ENCODE data around the gene ROBO2.

The ROBO2 gene

DNA sequence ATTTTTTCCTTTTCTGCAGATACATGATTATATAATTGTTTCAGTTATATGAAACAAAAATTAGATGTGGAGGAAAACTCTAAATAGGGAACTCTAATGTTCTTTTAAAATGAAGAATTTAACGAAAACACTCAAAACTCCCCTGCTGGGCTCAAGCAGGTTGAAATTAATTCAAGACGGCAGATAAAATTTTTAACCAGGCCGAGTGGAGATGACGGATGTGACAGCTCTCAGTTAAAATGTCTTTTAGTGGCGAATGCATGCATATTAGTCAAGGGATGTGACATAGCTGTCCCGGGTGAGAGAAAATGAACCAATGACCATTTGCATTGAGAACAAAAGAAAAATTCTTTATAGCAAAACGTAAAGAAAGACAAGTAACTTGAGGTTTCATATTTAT, 110.1 kb downstream of the ROBO2 start:
- Histone ChIP-seq H3K27ac (ENCODE audit: low read depth, low read length, severe bottlenecking) (no peak overlapping the region), H3K4me1 (ENCODE audit: control insufficient read depth, insufficient read depth, low read length, poor library complexity, severe bottlenecking) (no peaks in the 10 kb centered on the region), H3K9me3 (ENCODE audit: control insufficient read depth, low read length) (no peaks in the 10 kb centered on the region), H3K36me3 (ENCODE audit: control insufficient read depth, insufficient read depth, low read length) (no peaks in the 10 kb centered on the region), H3K4me3 (ENCODE audit: extremely low read depth, insufficient read depth, low read length, poor library complexity, severe bottlenecking) (no peak overlapping the region)
- WGBS, 2 experiments (ENCODE audit: insufficient coverage in 2 of 2): 62 to 84% methylated on average over 5 of the region's 7 CpGs

- Histone ChIP-seq H3K36me3 (ENCODE audit: control insufficient read depth, insufficient read depth, low read length) (no peaks in the 10 kb centered on the region), H3K4me1 (ENCODE audit: control insufficient read depth, insufficient read depth, low read length, poor library complexity, severe bottlenecking) (no peaks in the 10 kb centered on the region), H3K27ac (ENCODE audit: low read depth, low read length, severe bottlenecking) (no peak overlapping the region)
Measured at GRCh38 chr3:77150759-77151158, 110.9 kb downstream of the ROBO2 start.

DNA sequence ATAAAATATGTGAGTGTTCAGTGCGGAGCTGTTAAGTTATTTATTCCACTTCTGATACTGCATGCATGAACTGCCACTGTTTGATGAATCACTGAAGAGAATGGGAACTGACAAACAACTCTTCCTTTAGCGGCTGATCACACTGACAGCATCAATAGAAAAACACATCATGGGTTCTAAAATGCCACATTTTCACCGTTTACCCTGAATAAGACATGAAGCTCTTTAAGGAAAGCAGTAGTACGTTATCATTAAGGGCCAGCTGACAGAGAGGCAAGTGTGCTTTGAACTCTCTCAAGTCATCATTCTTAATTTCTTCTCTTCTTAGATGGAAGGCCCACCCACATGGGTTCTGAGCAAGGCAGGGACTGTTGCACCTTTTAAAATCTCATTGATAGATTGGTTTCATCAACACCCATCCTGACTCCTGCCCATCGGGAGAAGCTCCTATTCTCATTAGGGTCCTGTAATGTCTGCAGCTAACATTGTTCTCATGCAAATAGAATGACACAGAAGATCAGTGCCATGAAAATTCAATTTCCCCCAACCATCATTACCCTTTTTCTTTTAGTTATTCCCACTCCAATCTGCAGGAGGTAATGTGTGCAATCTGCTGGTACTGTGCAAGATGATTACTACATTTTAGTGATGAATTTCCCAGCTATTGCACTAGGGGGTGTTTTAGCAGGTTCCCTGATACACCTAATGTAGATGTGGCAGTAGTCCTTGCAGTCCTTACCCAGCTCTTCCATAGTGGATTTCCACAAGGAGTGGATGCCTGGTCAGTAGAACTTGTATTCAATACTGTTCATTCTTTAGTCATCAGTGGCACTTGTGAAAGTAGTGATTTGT, 119.1 kb downstream of the ROBO2 start:
- Histone ChIP-seq H3K9me3 (ENCODE audit: control insufficient read depth, low read length) (no peaks in the 10 kb centered on the region), H3K36me3 (ENCODE audit: control insufficient read depth, insufficient read depth, low read length) (no peaks in the 10 kb centered on the region), H3K4me3 (ENCODE audit: extremely low read depth, insufficient read depth, low read length, poor library complexity, severe bottlenecking) (no peak overlapping the region), H3K27ac (ENCODE audit: low read depth, low read length, severe bottlenecking) (no peak overlapping the region), H3K4me1 (ENCODE audit: control insufficient read depth, insufficient read depth, low read length, poor library complexity, severe bottlenecking) (no peaks in the 10 kb centered on the region)
- WGBS, 2 experiments (ENCODE audit: insufficient coverage in 2 of 2): 88 to 90% methylated on average over 4 of the region's 5 CpGs

More at GRCh38 chr3:77150759-77151158, 110.9 kb downstream of the ROBO2 start:
- H3K4me3 ChIP-seq (ENCODE audit: extremely low read depth, insufficient read depth, low read length, poor library complexity, severe bottlenecking): no peak overlapping the region
- H3K9me3 ChIP-seq (ENCODE audit: control insufficient read depth, low read length): no peaks in the 10 kb centered on the region

DNA sequence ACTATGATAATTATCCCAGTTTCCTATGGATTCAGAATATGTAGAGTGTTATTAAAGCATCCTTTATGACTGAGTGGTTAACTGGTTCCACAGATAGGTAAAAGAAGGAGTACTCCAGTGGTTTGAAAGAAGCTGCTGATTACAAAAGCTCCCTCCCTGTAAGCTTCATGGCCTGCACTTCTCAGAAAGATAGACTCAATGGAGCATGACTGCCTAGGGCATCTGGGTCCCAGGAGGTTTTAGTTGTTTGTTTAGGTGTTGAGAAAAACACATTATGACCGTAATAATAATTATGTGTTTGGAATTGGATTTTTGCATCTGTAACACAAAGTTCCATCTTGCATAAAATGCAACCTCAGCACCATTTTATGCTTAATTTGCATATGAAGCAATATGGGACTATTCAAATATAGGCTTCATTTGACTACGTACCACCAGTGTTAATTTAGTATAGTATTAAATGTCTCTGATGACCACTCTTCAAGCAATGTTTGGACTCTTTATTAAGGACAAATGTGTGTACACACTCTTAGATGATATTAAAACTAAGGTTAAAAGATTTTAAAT, 121.1 kb downstream of the ROBO2 start:
- H3K36me3 ChIP-seq (ENCODE audit: control insufficient read depth, insufficient read depth, low read length): no peaks in the 10 kb centered on the region
- no peak overlapping the region for H3K27ac ChIP-seq (ENCODE audit: low read depth, low read length, severe bottlenecking)
- H3K9me3 ChIP-seq (ENCODE audit: control insufficient read depth, low read length): no peaks in the 10 kb centered on the region
- no peak overlapping the region for H3K4me3 ChIP-seq (ENCODE audit: extremely low read depth, insufficient read depth, low read length, poor library complexity, severe bottlenecking)
- no CpG with 5 or more reads among the region's 2 CpGs for WGBS, 2 experiments (ENCODE audit: insufficient coverage in 2 of 2)
- H3K4me1 ChIP-seq (ENCODE audit: control insufficient read depth, insufficient read depth, low read length, poor library complexity, severe bottlenecking): no peaks in the 10 kb centered on the region

DNA sequence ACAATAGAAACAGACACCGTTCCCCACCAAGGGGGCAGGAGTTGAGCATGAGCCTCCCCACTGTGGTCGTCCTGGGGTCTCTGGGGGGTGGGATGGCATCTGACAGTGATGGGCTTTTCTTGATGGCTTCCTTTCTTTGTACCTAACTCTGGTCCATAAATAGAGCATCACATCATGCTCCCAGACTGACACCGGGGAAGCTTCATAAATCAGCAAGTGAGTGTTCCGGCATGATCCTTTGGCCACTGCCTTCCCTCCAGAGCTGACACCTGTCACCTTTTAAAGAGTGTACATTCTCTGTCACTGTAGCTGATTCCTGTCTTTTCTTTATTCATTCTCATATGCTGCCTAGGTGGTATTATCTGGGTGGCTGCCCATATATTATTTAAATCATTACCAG, 129.9 kb downstream of the ROBO2 start:
- Histone ChIP-seq H3K9me3 (ENCODE audit: control insufficient read depth, low read length) (no peaks in the 10 kb centered on the region), H3K27ac (ENCODE audit: low read depth, low read length, severe bottlenecking) (no peak overlapping the region), H3K4me1 (ENCODE audit: control insufficient read depth, insufficient read depth, low read length, poor library complexity, severe bottlenecking) (no peaks in the 10 kb centered on the region), H3K4me3 (ENCODE audit: extremely low read depth, insufficient read depth, low read length, poor library complexity, severe bottlenecking) (no peak overlapping the region), H3K36me3 (ENCODE audit: control insufficient read depth, insufficient read depth, low read length) (no peaks in the 10 kb centered on the region)
- WGBS, 2 experiments (ENCODE audit: insufficient coverage in 2 of 2): 91 to 100% methylated on average over 1 to 2 of the region's 4 CpGs

DNA sequence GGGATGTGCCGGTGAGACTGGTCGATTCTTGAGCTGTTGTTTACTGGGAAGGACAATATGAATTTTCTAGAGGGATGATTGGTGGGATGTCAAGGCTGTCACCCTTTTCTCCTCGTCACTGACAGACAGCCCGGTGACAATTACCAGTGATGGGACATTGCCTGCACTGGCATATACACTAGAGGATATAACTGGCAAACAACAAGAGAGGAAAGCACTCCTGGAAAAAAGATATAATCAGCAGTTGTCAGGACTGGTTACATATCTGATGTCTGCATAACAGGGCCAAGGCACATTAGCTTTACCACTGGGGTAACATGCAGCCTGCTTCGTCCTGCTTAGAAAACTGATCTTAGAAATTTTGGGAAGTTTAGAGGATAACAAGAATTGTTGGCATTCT, 131.1 kb downstream of the ROBO2 start:
- Histone ChIP-seq H3K27ac (ENCODE audit: low read depth, low read length, severe bottlenecking) (no peak overlapping the region), H3K9me3 (ENCODE audit: control insufficient read depth, low read length) (no peaks in the 10 kb centered on the region), H3K36me3 (ENCODE audit: control insufficient read depth, insufficient read depth, low read length) (no peaks in the 10 kb centered on the region), H3K4me3 (ENCODE audit: extremely low read depth, insufficient read depth, low read length, poor library complexity, severe bottlenecking) (no peak overlapping the region), H3K4me1 (ENCODE audit: control insufficient read depth, insufficient read depth, low read length, poor library complexity, severe bottlenecking) (no peaks in the 10 kb centered on the region)
- 87 to 100% methylated on average over 2 to 5 of the region's 5 CpGs for WGBS, 2 experiments (ENCODE audit: insufficient coverage in 2 of 2)

DNA sequence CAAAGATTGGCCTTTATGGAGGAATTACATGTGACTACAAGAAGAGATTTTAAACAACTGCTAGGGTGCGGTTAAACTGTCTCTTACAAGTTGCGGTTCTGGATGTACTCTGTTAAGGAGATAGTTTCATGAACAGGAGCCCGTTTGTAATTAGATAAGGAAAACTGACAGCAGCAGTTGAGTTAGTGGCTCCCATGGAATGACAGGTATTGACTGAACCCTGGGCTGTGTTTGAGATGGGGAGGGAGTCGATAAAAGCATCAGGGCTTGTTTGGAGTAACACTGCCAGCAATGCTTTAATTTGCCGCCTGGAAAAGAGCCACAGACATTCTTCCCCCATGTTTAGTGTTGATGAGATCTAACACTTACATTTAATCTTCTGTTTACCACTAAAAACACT, 139.9 kb downstream of the ROBO2 start:
- Histone ChIP-seq H3K4me1 (ENCODE audit: control insufficient read depth, insufficient read depth, low read length, poor library complexity, severe bottlenecking) (no peaks in the 10 kb centered on the region), H3K27ac (ENCODE audit: low read depth, low read length, severe bottlenecking) (no peak overlapping the region), H3K36me3 (ENCODE audit: control insufficient read depth, insufficient read depth, low read length) (no peaks in the 10 kb centered on the region), H3K4me3 (ENCODE audit: extremely low read depth, insufficient read depth, low read length, poor library complexity, severe bottlenecking) (no peak overlapping the region), H3K9me3 (ENCODE audit: control insufficient read depth, low read length) (no peaks in the 10 kb centered on the region)
- 66 to 78% methylated on average over 3 to 4 of the region's 5 CpGs for WGBS, 2 experiments (ENCODE audit: insufficient coverage in 2 of 2)

DNA sequence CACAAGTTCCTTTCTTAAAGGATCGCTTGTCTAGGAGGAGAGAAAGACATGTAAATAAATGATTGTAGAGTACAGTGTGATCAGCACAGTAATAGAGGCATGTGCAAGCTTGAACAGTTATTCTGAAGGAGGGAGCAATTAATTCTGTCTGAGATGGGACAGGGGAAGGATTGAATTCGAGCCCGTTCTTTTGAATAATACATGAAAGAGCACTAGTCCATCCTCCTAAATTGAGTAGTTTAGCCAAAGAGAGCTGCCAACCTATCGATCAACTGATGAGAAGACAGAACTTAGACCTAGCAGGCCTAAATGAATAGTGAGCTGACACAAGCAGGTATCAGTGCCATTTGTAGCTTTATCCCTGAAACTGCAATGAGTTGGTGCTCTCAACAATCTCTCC, 142.4 kb downstream of the ROBO2 start:
- H3K36me3 ChIP-seq (ENCODE audit: control insufficient read depth, insufficient read depth, low read length): no peaks in the 10 kb centered on the region
- no peaks in the 10 kb centered on the region for H3K4me1 ChIP-seq (ENCODE audit: control insufficient read depth, insufficient read depth, low read length, poor library complexity, severe bottlenecking)
- H3K9me3 ChIP-seq (ENCODE audit: control insufficient read depth, low read length): no peaks in the 10 kb centered on the region
- no peak overlapping the region for H3K27ac ChIP-seq (ENCODE audit: low read depth, low read length, severe bottlenecking)
- no peak overlapping the region for H3K4me3 ChIP-seq (ENCODE audit: extremely low read depth, insufficient read depth, low read length, poor library complexity, severe bottlenecking)
- 87 to 93% methylated on average over 3 to 4 of the region's 4 CpGs for WGBS, 2 experiments (ENCODE audit: insufficient coverage in 2 of 2)

DNA sequence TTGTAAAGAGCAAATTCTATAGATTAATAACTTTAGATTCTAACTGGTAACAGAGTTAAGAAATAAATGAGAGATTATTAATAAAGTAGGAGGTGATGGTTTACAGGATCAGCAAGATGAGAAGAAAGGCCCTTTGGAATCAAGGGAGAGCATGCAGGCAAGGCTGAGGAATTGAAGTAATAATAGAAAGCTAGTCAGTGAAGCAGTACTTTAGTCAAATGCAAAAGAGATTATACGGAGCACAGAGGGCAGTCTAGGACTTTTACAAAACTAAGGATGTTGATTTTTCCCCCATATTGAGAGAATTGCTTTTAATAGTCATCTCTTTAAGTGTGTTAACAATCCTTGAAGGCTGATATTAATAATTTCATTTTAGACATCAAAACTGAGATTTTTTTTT, 146.4 kb downstream of the ROBO2 start:
- no peaks in the 10 kb centered on the region for H3K36me3 ChIP-seq (ENCODE audit: control insufficient read depth, insufficient read depth, low read length)
- no peaks in the 10 kb centered on the region for H3K4me1 ChIP-seq (ENCODE audit: control insufficient read depth, insufficient read depth, low read length, poor library complexity, severe bottlenecking)
- H3K9me3 ChIP-seq (ENCODE audit: control insufficient read depth, low read length): no peaks in the 10 kb centered on the region
- no CpG with 5 or more reads among the region's 1 CpG for WGBS, 2 experiments (ENCODE audit: insufficient coverage in 2 of 2)
- no peak overlapping the region for H3K27ac ChIP-seq (ENCODE audit: low read depth, low read length, severe bottlenecking)
- no peak overlapping the region for H3K4me3 ChIP-seq (ENCODE audit: extremely low read depth, insufficient read depth, low read length, poor library complexity, severe bottlenecking)

- WGBS, 2 experiments (ENCODE audit: insufficient coverage in 2 of 2): no CpG with 5 or more reads among the region's 4 CpGs
Measured at GRCh38 chr3:77186728-77187127, 146.8 kb downstream of the ROBO2 start.

DNA sequence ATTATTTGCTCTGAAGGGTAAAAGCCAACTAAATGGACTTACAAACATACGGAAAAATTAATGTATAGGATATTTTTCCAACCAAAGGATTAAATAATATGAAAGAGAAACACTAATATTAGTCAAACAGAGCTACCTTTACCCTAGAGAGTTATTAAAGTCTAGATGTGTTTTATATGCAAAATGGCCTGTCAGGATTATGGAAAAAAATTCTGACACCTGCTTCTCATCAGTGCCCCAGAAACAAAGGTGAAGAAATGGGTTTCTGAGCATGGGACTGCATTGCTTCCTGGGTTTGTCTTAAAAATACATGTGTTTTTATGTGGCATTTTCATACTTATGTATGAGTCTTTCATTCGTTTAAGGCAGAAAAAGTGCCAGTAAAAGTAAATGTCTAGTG, 148.3 kb downstream of the ROBO2 start:
- no peak overlapping the region for H3K27ac ChIP-seq (ENCODE audit: low read depth, low read length, severe bottlenecking)
- H3K4me3 ChIP-seq (ENCODE audit: extremely low read depth, insufficient read depth, low read length, poor library complexity, severe bottlenecking): no peak overlapping the region
- H3K9me3 ChIP-seq (ENCODE audit: control insufficient read depth, low read length): no peaks in the 10 kb centered on the region
- no peaks in the 10 kb centered on the region for H3K36me3 ChIP-seq (ENCODE audit: control insufficient read depth, insufficient read depth, low read length)
- no CpG with 5 or more reads among the region's 2 CpGs for WGBS, 2 experiments (ENCODE audit: insufficient coverage in 2 of 2)
- H3K4me1 ChIP-seq (ENCODE audit: control insufficient read depth, insufficient read depth, low read length, poor library complexity, severe bottlenecking): no peaks in the 10 kb centered on the region

More at GRCh38 chr3:77186728-77187127, 146.8 kb downstream of the ROBO2 start:
- Histone ChIP-seq H3K9me3 (ENCODE audit: control insufficient read depth, low read length) (no peaks in the 10 kb centered on the region), H3K27ac (ENCODE audit: low read depth, low read length, severe bottlenecking) (no peak overlapping the region), H3K4me1 (ENCODE audit: control insufficient read depth, insufficient read depth, low read length, poor library complexity, severe bottlenecking) (no peaks in the 10 kb centered on the region), H3K36me3 (ENCODE audit: control insufficient read depth, insufficient read depth, low read length) (no peaks in the 10 kb centered on the region), H3K4me3 (ENCODE audit: extremely low read depth, insufficient read depth, low read length, poor library complexity, severe bottlenecking) (no peak overlapping the region)

Measured in mesodermal cell (in vitro differentiated cells).